ENCODE measurements around the gene FGFBP2.
"Not testable (repeated sequence)": the region's sequence is repeated elsewhere in the genome, so short reads cannot be mapped to it uniquely, and the experiment has no call there.

The FGFBP2 gene

DNA sequence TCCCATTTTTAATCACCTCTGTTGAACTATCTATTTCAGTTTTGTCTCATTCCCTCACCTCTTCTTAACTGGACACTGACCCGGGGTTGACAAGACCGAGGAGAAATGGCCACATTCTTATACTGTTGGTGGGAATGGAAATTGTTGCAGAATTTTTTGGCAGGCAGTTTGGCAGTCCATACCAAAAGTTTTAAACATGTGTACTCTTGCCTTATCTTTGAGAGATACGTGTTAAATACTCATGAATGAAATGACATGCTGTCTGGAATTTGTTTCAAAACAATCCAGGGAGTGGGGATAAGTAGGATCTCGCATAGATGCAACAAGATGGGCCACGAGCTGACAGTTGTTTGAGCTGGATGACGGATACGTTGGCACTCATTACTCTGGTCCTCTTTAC is 36.5 kb downstream of the FGFBP2 start:
- no peak for DNase-seq

DNA sequence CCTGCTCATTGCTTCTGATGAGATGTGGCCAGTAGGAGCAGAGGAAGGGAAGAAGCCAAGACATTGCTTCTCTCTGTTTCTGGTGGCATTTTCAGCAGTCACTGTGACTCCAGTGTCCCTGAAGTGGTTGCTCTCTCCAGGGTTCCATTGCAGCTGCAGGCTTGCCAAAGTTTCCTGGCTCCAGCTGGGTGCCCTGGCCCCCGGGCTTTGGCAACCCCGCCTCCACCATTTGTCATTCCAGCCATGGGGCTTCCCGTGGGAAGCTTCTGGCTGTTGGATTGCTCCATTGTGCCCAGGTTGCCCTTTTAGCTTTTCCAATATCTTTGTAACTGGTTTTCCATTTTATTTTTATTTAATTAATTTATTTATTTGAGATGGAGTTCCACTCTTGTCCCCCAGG is 37.1 kb downstream of the FGFBP2 start:
- no peak for DNase-seq

DNA sequence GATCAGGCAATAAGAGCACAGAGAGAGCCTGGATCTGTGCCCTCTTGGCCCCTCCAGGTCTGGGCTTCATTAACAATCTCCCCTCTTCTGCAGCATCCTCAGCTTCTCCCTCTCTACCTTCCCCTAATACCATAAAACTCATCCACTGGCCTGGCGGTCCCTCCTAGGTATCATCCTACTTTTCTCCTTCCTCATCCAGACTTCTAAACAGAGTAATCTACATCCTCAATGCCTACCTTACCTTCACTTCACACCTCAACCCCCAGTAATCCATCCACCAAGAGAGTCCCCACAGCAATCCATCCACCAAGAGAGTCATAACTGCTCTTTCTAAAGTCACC is 41.4 kb downstream of the FGFBP2 start:
- DNase-seq, result no peak

DNA sequence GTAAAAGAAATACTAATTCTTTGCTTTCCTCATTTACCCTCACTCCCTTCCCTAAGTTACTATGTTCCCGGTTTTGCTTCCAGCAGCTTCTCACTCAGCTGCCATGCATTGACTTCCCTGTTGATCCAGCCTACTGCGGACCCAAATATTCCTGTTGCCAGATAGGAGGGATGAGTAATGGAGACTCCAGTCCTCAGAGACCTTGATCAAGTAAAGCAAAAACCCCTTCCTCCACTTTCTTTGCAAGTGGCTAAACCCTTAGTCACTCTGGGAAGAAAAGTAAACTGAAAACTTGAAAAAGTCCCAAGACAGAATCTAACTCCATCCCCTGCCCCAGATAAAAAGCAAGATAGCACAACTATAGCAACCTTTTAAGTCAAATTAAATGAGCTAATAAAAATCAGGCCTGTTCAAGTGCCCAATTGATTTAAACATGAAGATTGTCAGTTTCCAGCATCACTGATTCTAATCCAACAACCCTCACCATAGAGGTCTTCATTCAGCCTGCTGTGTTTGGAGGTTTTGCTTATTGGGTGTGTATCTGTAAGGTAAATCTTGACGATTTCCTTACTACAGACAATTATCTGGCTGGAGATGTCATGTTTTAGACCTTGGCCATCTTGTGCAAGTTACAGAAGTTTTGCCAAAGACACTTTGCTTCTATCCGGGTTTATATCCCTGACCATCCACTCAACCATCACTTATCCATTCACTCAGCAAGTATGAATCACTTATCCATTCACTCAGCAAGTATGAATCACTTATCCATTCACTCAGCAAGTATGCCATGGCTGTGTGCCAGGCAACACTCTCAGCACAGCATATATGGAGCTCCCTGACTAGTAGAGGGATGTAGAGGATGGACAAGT is 42.0 kb downstream of the FGFBP2 start:
- no peak for DNase-seq

DNA sequence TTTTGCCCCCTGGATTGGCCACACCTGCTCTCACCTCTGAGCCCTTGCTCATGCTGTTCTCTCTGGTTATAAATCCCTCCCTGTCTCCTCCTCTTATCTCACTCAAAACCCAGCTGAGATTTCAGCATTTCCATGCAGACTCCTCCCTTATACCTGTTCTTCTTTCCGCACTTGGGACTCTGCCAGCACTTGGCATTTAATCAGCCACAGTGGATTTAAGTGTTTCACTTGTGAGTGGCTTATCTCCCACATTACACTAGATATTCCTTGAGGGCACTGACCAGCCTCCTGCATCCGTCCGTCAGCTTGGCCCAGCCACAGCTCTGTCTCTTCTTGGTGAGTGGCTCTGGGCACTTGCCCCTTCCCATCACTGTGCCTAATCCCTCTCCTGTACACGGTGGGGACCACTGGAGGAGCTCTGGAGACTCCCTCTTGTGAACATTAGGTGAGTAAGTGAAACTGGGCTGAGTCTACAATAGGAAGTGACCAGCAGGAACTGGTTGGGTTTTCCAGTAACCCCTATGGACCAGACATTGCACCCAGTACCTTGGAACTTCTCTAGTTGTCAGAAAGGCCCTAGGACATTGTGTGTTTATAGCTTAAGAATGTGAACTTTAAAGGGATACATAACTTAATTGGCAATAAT is 44.4 kb downstream of the FGFBP2 start:
- DNase-seq, result no peak

DNA sequence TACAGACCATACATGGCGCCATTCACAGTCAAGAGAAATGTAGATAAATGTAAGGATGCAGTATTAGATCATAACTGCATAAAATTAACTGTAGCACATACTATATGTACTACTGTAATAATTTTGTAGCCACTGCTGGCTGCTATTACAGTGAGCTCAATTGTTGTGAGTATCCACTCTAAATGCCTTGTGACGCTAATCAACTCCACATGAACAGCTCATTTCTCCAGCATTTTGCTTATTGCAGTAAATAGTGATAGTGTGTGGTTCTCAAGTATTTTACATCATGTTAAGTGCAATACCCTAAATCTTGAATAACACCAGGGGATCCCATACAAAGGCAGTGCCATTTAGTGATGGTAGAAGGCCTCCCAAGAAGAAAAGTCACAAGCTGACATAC is 45.7 kb downstream of the FGFBP2 start:
- DNase-seq, result no peak

DNA sequence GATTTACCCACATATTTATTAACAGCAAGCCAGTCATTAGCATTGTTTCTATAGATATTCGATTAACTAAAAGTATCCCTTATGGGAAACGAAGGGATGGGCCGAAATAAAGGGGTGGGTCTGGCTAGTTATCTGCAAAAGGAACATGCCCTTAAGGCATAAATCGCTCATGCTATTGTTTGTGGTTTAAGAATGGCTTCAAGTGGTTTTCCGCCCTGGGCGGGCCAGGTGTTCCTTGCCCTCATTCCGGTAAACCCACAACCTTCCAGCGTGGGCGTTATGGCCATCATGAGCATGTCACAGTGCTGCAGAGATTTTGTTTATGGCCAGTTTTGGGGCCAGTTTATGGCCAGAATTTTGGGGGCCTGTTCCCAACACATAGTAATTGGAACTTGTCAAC is 46.6 kb downstream of the FGFBP2 start:
- not testable (repeated sequence) for DNase-seq

DNA sequence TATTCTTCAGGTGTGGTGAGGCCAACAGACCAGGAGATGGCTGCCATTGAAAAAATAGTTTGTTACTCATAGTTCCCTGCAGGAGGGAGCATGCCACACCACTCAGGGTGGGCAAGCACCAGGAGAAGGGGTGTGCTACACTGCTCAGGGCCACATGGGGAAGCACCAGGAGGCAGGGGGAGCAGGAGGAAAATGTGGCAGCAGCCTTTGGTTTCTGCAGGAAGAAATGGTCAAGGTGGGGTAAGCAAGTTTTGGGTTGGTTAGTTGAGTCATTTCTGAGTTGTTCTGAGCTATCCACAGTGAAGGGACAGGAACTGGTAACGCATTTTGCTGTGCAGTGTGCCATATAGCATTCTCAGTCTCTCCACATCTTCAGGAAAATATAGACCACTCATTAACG is 48.2 kb downstream of the FGFBP2 start:
- no peak for DNase-seq

DNA sequence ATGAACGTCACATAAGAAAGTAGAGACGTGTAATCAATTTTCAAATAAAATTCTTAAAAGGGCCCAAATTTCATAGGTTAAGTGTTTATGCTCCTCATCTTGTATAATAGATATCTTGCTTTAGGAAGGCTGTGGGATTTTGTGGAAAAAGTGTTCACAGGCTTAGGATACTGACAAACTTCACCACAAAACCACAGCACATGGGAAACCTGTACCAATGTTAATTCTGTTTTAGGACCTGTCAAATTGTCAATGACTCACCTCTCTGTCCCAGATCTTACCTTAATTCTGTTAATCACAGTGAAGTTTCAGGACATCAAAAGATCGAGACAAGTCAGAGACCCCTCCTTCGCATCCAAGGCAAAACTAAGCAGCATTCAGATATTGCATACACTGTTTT is 48.7 kb downstream of the FGFBP2 start:
- no peak for DNase-seq

DNA sequence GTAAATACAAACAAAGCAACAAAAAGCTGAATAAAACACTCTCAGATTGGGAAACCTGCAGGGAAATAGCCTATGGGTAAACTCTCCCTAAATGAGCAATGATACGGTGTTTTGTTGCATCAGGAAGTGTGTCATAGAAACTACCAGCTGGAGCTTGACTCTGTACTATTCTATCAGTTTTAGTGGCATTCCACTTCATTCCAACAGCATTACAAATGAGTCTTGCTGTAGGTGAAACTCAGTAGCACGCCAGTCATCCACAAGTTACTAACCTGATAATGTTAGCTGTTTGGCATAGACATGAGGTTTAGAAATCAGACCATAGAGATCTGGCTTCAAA is 49.4 kb downstream of the FGFBP2 start:
- no peak for DNase-seq

DNA sequence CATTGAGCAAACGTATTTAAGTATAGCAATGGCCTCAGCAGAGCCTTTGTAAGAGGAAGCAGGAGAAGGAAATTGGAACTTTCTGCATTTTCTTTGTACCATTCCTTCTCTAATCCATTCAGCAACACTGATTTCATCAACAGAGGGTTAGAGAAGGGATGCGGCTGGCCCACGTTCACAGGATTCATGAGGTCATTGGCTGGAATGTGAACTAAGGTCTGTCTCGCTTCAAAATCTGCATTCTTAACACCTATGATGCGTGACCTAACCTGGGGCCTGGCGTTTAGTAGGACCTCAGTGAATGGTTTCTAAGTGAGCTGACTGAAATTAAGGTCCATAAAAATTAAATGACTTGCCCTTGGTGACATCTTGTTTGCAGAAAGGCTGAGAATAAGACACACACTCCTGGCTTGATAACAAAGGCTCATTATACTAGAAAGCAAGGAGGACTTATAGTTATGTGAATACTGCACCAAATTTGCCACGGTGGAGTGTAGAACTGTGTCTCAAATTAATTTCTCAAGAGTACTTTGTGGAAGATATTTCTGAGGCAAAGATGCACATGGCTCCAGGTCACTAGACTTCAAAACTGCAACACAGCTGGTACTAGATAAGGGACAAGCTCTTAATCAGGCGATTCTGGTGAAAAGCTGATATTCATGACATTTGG is 49.9 kb downstream of the FGFBP2 start:
- DNase-seq, result no peak

DNA sequence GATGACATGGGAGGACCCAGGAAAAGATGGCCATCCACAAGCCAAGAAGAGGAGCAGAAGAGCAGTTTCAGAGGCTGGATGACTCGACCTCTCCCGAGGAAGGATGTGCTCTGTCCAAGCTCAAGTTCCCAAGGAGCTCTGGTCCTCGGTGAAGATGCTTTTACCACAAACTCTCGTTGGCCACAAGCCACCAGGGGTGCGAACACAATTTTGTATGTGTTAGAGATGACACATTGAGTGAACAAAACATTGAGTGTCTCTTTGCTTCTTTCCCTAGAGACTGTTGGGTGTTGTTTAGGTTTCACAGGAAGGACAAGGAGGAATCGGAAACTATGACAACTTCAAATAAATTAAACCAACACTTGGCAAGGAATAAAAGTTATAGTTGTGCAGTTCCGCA is 50.7 kb downstream of the FGFBP2 start:
- DNase-seq, result no peak
